ENCODE data around the gene IGSF3. TPM values are rescaled to one million over a fixed set of nuclear protein-coding genes. Genes with fewer than 3 reads are reported as not detected.

The IGSF3 gene
- total RNA-seq, 4 donors from 2014 or later: 1.2 to 3.9 (median 3.2) TPM

- no peaks in the 10 kb centered on the region for H3K36me3 ChIP-seq
- peaks cover 0 to 3% (median 0%) of the 10 kb centered on the region in 4 donors for H3K4me1 ChIP-seq
- no peak overlapping the region for H3K27ac ChIP-seq
- no peaks in the 10 kb centered on the region for H3K27me3 ChIP-seq
- TF ChIP-seq, protein P1, sequence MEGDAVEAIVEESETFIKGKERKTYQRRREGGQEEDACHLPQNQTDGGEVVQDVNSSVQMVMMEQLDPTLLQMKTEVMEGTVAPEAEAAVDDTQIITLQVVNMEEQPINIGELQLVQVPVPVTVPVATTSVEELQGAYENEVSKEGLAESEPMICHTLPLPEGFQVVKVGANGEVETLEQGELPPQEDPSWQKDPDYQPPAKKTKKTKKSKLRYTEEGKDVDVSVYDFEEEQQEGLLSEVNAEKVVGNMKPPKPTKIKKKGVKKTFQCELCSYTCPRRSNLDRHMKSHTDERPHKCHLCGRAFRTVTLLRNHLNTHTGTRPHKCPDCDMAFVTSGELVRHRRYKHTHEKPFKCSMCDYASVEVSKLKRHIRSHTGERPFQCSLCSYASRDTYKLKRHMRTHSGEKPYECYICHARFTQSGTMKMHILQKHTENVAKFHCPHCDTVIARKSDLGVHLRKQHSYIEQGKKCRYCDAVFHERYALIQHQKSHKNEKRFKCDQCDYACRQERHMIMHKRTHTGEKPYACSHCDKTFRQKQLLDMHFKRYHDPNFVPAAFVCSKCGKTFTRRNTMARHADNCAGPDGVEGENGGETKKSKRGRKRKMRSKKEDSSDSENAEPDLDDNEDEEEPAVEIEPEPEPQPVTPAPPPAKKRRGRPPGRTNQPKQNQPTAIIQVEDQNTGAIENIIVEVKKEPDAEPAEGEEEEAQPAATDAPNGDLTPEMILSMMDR (IDR thresholded peaks at IDR 0.05): no peak
- no peak for TF ChIP-seq POLR2A (IDR thresholded peaks at IDR 0.05)
- no peak for TF ChIP-seq EP300 (IDR thresholded peaks at IDR 0.05)
- DNase-seq (ENCODE audit: low spot score in 2 of 2): no peak
- no peaks in the 10 kb centered on the region for H3K9me3 ChIP-seq
- 94 to 95% methylated on average over 7 of the region's 7 CpGs for WGBS, 2 donors
- no peak overlapping the region for H3K4me3 ChIP-seq
Measured at GRCh38 chr1:116686175-116686574, 18.6 kb upstream of the IGSF3 start.

GRCh38 chr1:116684575-116684974 lies 17.0 kb upstream of the IGSF3 start:
- Histone ChIP-seq H3K4me3 (no peak overlapping the region), H3K27me3 (no peaks in the 10 kb centered on the region), H3K27ac (no peak overlapping the region), H3K4me1 (no peaks in the 10 kb centered on the region), H3K9me3 (no peaks in the 10 kb centered on the region), H3K36me3 (no peaks in the 10 kb centered on the region)
- DNase-seq (ENCODE audit: low spot score in 2 of 2): no peak
- WGBS, 2 donors: 36 to 44% methylated on average over 2 of the region's 2 CpGs
- TF ChIP-seq POLR2A (IDR thresholded peaks at IDR 0.05) (no peak), EP300 (IDR thresholded peaks at IDR 0.05) (no peak)
- TF ChIP-seq, protein P1 (IDR thresholded peaks at IDR 0.05): no peak

- no peak for TF ChIP-seq POLR2A (IDR thresholded peaks at IDR 0.05)
- TF ChIP-seq, protein P1 (IDR thresholded peaks at IDR 0.05): no peak
- TF ChIP-seq EP300 (IDR thresholded peaks at IDR 0.05): no peak
- Histone ChIP-seq H3K27me3 (no peaks in the 10 kb centered on the region), H3K4me3 (no peak overlapping the region), H3K9me3 (no peaks in the 10 kb centered on the region), H3K27ac (no peak overlapping the region), H3K36me3 (no peaks in the 10 kb centered on the region), H3K4me1 (no peaks in the 10 kb centered on the region)
- WGBS, 2 donors: 60 to 74% methylated on average over 4 of the region's 4 CpGs
- DNase-seq (ENCODE audit: low spot score in 2 of 2): no peak
Measured at GRCh38 chr1:116682641-116683221, 15.2 kb upstream of the IGSF3 start.

DNA sequence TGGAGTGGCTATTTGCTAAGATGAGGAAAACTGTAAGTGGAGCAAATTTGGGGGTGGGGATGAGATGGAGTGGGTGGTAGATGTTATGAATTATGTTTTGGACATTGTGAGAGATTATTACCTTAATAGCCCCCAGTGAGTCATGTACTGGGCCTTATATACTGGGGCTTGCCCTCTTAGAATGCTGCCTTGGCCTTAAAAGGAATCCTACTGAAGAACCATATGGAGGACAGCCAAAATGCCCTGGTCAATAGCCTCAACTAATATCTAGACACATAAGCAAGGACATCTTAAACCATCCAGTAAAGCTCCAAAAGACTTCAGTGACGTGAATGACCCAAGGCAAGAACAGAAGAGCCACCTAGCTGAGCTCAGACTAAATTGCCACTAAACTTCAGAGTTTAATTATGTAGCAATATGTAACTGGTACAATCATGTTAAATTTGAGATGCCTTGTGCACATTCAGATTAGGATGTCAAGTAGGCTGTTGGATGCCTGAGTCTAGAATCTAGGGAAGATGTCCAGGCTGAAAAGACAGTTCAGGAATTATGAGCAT lies 13.9 kb upstream of the IGSF3 start:
- Histone ChIP-seq H3K4me3 (no peak overlapping the region), H3K9me3 (no peaks in the 10 kb centered on the region), H3K4me1 (no peaks in the 10 kb centered on the region), H3K27ac (no peak overlapping the region), H3K27me3 (peaks cover 0 to 10% of the 10 kb centered on the region in 2 donors), H3K36me3 (no peaks in the 10 kb centered on the region)
- no peak for DNase-seq (ENCODE audit: low spot score in 2 of 2)
- TF ChIP-seq POLR2A (IDR thresholded peaks at IDR 0.05) (no peak), EP300 (IDR thresholded peaks at IDR 0.05) (no peak)
- TF ChIP-seq, protein P1 (IDR thresholded peaks at IDR 0.05): no peak
- WGBS, 2 donors: 89 to 100% methylated on average over 1 of the region's 1 CpG

- Histone ChIP-seq H3K27ac (no peak overlapping the region), H3K27me3 (peaks cover 0 to 10% of the 10 kb centered on the region in 2 donors), H3K4me1 (no peaks in the 10 kb centered on the region), H3K36me3 (no peaks in the 10 kb centered on the region), H3K9me3 (no peaks in the 10 kb centered on the region), H3K4me3 (no peak overlapping the region)
- 78 to 80% methylated on average over 4 of the region's 4 CpGs for WGBS, 2 donors
- no peak for TF ChIP-seq POLR2A (IDR thresholded peaks at IDR 0.05)
- TF ChIP-seq, protein P1 (IDR thresholded peaks at IDR 0.05): no peak
- no peak for TF ChIP-seq EP300 (IDR thresholded peaks at IDR 0.05)
- no peak for DNase-seq (ENCODE audit: low spot score in 2 of 2)
Measured at GRCh38 chr1:116680752-116681151, 13.2 kb upstream of the IGSF3 start.
